ENCODE data around the gene SGSM2.

GRCh38 chr17:2398182-2398581 lies 60.9 kb downstream of the SGSM2 start:
- TF ChIP-seq TAF1 (IDR thresholded peaks at IDR 0.05; ENCODE audit: borderline replicate concordance, insufficient read depth, low read length) (no peak), POLR2AphosphoS5 (IDR thresholded peaks at IDR 0.05; ENCODE audit: low read depth, low read length) (no peak; the same call in 1 of the 2 replicates), REST (IDR thresholded peaks at IDR 0.05; ENCODE audit: insufficient read depth in 1 of 2, low read depth in 2 of 2, low read length in 2 of 2) (no peak), SIN3A (IDR thresholded peaks at IDR 0.05; ENCODE audit: borderline replicate concordance, insufficient read depth, low read length) (no peak)
